Embryonic facial prominence (tissue), 1 donor: ENCODE data around the gene EMILIN2.
A peak's percentile ranks its signal among the peaks of the same experiment; 100 is the strongest.
"Not testable (repeated sequence)": the region's sequence is repeated elsewhere in the genome, so short reads cannot be mapped to it uniquely, and the experiment has no call there.

Source experiments
- DNase-seq: peaks from one replicate; pipeline ENCODE4 v3.0.0-alpha.2; 2016; ENCODE audit errors: extremely low spot score

Gene EMILIN2

DNA sequence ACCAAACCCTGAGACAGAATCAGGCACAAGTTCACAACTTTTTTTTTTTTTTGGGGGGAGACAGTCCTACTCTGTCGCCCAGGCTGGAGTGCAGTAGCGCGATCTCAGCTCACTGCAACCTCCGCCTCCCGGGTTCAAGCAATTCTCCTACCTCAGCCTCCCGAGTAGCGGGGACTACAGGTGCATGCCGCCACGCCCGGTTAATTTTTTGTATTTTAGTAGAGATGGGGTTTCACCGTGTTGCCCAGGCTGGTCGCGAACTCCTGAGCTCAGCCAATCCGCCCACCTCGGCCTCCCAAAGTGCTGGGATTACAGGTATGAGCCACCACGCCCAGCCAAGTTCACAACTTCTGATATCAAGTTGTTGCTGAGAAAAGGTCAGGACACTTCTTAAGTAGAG lies 68.7 kb downstream of the EMILIN2 start:
- DNase-seq: not testable (repeated sequence)

GRCh38 chr18:2916184-2916583 lies 69.4 kb downstream of the EMILIN2 start:
- no peak for DNase-seq

DNA sequence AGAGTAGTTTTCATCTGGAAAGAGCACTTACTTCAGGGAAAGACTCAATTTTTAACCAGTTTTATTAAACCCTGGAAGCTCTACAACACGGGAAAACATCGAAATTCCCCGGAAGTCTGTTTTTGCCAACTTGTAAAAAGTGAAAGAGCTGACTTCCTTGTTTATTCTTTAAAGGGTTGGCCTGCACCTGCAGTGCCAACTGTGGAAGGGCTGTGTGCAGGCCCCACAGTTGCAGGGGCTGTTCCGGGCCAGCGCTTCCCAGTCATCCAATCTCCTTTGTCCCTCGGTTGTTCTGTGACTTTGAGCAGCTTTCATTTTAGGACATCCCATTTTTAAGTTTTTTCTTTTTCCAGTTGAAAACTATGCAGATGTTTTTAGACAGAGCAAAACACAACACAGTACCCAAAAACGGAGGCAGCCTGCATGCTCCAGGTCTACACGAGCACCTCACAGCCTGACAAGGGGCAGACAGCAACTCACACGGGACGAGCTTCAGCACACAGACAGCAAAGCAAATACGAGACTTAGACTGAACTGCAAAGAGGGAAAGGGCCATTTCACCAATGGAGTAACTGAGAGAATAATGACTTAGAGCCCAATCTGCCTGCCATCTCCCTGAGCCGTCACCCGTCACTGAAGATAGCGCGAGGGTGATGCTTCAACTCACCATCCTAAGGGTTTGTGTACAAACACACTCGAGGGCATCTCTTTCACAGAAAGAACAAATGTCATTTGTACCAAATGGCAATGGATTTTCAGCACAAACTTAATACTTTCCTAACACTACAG lies 70.6 kb downstream of the EMILIN2 start:
- no peak for DNase-seq

GRCh38 chr18:2918761-2919550 lies 72.2 kb downstream of the EMILIN2 start:
- no peak for DNase-seq

DNA sequence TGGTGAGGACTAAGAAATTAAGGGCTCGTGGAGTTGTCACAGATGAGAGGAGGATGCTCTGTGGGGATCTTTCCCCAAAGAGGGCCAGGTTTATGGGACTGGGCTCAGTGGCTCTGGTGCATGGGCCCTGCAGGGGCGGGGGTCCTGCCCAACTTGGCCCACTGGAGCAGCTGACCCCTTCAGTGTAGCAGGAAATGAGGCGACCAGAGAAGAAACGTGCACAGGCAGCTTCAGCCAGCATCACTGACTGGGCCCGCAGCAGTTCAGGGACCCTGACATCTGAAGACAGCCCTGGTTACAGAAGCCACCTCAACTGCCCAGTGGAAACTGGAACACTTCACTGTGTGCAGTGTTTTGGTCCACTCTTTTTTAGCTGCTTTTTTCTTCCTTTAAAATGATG lies 72.8 kb downstream of the EMILIN2 start:
- no peak for DNase-seq

DNA sequence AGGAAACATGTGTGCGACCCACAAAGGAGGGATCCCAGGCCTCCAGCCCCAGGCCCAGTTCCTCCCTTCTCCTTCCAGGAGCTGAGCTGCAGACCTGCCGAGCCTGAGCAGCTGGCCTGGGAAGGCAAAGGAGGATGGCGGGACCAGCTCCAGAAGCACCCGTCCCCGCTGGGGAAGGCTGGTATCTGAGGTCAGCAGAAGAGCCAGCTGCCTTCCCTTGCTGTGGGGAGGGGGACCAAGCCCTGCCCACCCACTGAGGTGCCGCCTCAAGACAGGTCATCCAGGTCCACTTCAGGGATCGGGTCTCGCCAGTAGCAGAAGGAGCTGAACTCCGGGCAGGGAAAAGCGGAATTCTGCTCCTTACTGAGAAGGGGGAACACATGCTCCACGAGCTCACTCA lies 73.2 kb downstream of the EMILIN2 start:
- no peak for DNase-seq

GRCh38 chr18:2920546-2921343 lies 73.9 kb downstream of the EMILIN2 start:
- DNase-seq: no peak

GRCh38 chr18:2921778-2922177 lies 75.0 kb downstream of the EMILIN2 start:
- DNase-seq: no peak

- no peak for DNase-seq
Measured at GRCh38 chr18:2923464-2923863, 76.7 kb downstream of the EMILIN2 start.

DNA sequence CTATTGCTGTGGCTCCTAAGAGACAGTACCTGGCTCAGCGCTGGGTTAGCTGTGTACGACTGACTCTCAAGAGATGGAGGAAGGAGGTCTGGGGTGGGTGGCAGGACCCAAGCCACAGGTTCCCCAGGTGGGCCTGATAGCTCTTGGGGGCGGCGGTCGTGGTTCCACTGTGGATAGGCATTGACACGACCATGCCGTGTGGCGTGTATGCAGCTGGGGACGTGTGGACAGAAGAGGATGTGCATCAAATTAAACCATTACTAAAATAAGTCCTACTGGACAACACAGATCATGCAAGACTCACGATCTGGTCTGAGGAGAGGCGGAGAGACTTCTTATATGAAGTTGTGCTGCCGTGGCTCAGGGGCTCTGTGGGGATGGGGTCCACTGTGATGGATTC lies 78.1 kb downstream of the EMILIN2 start:
- no peak for DNase-seq

- no peak for DNase-seq
Measured at GRCh38 chr18:2926528-2926927, 79.7 kb downstream of the EMILIN2 start.

DNA sequence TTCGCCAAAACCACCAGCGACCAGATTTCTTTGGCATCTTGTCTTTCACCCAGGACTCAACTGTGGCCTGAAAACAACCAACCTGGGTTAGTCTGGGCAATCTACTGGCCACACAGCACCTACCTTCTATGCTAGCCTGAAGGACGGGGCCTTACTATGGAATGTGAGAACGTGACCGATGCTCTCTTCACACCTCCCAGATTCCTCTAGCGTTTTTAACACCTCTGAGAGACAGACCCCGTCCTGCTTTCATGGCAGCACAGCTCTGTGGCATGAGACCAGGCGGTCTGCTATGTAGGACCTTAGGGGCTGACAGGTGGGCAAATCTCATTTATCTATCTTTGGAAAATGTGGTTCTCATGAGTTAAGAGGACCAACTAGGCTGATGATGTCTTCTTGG lies 80.9 kb downstream of the EMILIN2 start:
- no peak for DNase-seq

GRCh38 chr18:2932247-2933181 lies 85.7 kb downstream of the EMILIN2 start:
- peak; percentile 59 for DNase-seq

DNA sequence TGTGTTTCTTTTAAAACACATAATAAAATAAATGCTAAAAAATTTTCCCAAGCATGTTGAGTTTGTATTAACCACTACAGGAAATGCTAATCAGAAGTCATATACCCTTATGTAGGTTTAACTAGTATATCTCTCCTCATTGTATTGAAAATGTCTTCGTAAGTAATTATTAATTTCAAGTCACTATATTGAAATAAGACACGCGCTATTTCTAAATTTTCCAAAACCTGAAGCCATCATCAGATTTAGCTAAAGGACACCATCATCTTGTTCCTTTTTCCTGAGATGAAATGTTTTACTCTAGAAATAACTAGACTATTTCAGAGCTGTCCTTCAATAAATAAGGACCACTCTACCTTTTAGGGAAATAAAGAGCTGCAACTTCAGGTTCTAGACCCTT lies 87.2 kb downstream of the EMILIN2 start:
- DNase-seq: no peak

- no peak for DNase-seq
Measured at GRCh38 chr18:2935438-2936192, 88.8 kb downstream of the EMILIN2 start.

DNA sequence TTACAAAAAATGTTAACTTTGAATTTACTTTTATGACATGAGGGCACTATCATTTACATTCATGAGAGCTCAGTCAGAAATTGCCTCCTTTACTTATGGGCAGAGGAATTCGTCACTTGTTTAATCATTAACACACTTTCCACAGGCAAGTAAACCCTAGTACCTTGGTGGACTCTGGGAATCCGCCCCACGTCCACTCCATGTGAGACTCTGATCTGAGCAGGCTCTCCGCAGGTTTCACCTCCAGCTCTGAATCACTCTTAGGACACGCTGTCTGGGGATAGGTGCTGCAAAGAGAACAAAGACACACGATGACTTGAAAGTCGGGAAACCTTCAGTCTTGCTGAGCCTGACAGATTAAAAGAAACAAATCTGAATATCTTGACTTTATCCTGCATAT lies 92.5 kb downstream of the EMILIN2 start:
- DNase-seq: no peak

GRCh38 chr18:2948038-2948437 lies 101.2 kb downstream of the EMILIN2 start:
- DNase-seq: peak; percentile 62

GRCh38 chr18:2952605-2953004 lies 105.8 kb downstream of the EMILIN2 start:
- no peak for DNase-seq

GRCh38 chr18:2953935-2954653 lies 107.3 kb downstream of the EMILIN2 start:
- DNase-seq: no peak
